HG02981 (cell line): Measurements from ENCODE around the gene ZNF446.
"Not testable (repeated sequence)": the region's sequence is repeated elsewhere in the genome, so short reads cannot be mapped to it uniquely, and the experiment has no call there.

Experiments used
- ATAC-seq: cut with Tn5 transposase; IDR thresholded peaks from one replicate; pipeline ENCODE4 v1.9.1; 2021; ENCODE audit warnings: mild to moderate bottlenecking, moderate library complexity; ENCODE audit not compliant: unreplicated experiment

The ZNF446 gene

DNA sequence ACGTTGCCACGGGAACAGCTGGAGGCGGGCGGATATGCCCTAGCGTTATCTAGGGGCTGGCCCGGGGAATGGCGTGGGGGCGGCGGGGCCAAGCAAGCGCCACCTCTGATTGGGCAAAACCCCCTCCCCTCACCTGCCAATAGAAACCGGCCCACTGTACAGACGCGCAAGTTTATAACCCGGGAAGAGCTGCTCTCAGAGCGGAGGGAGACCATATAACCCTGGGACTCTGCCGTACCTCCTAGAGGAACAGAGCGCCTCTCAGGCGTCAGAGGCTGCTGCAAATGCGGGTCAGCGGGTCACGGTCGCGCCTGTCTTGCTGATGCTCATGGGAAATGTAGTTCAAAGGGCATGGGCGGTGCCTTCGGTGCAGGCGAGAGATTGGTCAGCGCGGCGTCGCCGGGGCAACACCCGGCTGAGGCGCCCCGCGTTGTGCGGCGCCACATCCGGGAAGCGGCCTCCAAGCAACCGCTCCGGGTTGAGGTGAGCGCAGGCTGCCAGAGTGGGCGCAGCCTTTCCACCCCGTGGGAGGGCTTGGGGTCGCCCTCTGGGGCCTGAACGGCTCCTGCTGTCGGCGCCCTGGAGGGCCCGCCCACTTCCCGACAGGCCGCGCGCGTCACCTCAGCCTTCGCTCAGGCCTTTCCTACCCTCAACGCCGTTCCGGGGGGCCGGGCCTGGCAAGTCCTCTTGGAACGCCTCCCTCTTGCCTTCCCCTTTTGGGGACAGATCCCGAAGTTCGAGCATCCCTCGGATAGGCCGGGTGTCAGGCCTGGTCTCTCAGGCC lies at the start of gene ZNF446:
TSS of gene ZNF446 (plus strand) at position 639 of the 784 bp plus-strand sequence. CDS start 867 bp downstream, outside the sequence.
- peak; percentile 79 for ATAC-seq

DNA sequence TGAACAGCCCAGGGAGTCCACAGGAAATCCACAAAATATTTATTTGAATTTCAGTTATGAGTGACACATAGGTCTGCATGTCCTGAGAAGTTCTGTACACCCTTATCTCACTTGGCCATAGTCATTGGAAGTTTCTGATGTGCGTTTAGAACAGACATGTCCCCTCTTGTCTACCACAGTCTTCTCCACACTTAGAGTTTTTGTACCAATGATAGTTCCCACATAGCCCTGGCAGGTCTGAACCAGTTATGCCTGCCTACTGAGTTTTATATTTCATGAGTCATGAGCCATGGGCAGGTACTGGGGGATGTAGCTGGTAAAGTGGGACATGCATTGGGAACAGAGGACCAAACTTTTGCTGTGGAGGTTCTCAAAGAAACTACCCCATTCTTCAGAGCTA lies 47.5 kb upstream of the ZNF446 start:
- no peak for ATAC-seq

DNA sequence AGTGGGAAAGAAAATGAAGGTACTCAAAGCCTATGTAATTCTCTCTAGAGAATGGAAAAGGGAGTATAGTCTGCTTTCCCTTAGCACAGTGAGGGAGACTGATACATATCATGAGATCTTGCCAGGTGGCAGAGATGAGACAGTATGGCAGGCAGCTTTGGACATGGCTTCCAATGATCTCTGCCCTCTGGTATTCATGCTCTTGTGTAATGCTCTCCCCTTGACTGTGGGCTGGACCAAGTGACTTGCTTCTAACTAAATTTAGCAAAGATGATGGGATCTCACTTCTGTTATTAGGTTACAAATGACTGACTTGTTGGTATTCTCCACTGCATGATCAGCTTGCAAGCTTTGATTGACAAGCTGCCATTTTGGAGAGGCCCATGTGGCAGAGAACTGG lies 46.4 kb upstream of the ZNF446 start:
- no peak for ATAC-seq

- ATAC-seq = no peak
These were observed 41.9 kb upstream of the ZNF446 start for GRCh38 chr19:58434217-58434616.

DNA sequence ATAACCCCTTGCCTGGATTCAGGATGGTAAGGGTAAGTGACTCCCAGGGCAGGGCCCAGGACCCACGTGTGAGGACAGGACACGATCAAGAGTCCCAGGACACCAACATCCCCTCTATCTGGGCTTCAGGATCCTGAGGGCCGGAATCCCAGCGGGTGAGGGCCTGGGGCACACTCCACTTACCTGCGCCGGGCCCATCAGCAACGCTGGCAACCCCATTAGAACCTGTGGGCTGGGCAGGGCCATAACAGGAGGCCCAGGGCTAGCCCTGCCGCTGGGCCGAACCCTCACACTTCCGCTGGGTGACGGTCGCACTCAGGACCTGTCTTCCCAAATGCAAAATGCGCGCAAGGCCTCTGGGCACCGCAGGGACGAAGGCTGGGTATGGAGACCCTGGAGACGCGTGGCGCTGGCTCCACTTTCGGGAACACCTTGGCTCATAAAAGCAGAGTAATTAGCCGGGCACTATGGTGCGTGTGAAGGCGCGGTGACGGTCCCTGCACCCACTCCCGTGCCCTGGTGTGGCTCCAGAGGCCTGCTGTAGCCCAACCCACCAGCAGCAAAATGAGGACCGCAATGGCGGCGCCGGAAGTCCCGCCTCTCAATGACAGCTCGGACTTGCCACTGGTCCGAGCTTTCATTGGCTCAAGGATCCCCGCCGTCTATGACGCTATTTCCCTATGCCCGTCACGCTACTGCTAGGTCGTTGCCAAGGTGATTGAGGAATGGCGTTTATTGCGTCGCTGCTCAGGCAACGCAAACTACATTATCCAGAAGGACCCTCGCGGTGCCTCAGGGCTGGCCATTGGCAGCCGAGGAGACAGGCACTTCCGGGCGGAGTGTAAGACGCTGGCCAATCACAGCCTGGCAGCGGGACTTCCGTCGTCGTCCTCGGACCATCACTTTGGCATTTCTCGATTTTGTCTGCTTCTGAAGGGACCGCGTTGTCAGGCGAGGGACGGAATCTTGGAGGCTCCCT lies 36.3 kb upstream of the ZNF446 start, which contains the start of gene ZNF132:
TSS of gene ZNF132 (minus strand) at position 578 of the 979 bp plus-strand sequence. CDS start at position 246, 332 bp downstream.
- peak; percentile 95 for ATAC-seq

DNA sequence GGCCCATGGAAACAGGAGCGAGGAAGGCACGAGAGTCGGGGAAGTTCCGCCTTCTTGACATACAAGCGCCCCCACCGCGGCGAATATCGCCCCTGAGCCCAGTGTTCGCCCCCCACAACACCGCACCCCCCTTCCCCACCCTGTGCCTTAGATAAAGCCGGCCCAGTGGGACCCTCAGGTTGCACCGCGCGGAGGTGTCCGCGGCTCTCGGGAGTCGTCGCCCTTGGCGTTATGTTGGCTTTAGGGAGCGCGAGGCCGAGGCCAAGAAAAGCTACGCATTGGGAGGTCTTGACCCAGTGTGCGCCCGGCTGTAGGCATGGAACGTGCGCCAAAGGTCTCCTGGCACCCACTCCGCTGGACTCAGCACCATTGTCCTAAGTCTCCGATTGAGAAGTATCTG lies 35.6 kb upstream of the ZNF446 start:
- no peak for ATAC-seq

DNA sequence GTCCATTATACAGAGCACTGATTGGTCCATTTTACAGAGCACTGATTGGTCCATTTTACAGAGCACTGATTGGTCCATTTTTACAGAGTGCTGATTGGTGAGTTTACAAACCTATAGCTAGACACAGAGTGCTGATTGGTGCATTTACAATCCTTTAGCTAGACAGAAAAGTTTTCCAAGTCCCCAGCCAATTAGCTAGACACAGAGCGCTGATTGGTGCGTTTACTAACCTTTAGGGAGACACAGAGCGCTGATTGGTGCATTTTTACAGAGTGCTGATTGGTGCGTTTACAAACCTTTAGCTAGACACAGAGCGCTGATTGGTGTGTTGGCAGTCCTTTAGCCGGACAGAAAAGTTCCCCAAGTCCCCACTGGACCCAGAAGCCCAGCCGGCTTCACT lies 33.2 kb upstream of the ZNF446 start:
- ATAC-seq = not testable (repeated sequence)

DNA sequence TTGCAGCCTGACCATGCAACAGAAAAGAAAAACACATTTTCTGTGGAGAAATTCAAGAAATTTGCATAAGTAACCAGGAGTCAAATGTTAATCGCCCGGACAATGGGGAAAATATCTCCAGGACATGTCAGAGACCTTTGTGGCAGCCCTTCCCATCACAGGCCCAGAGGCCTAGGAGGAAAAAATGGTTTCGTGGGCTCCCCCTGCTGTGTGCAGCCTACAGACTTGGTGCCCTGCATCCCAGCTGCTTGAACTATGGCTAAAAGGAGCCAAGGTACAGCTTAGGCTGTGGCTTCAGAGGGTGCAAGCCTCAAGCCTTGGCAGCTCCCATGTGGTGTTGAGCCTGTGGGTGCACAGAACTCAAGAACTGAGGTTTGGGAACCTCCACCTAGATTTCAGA lies 27.3 kb upstream of the ZNF446 start:
- ATAC-seq = not testable (repeated sequence)

DNA sequence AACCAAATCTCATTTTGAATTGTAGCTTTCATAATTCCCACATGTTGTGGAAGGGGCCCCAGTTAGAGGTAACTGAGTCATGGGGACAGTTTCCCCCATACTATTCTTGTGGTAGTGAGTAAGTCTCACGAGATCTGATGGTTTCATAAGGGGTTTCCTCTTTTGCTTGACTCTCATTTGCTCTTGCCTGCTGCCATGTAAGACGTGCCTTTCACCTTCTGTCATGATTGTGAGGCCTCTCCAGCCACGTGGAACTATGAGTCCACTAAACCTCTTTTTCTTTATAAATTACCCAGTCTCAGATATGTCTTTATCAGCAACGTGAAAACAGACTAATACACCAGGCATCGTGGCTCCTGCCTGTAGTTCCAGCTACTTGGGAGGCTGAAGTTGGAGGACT lies 26.2 kb upstream of the ZNF446 start:
- not testable (repeated sequence) for ATAC-seq

- no peak for ATAC-seq
These were observed 25.2 kb upstream of the ZNF446 start for GRCh38 chr19:58450856-58451357.

- peak; percentile 94 for ATAC-seq
These were observed 24.6 kb upstream of the ZNF446 start, which contains the start of gene ZNF324B for GRCh38 chr19:58451358-58452101. TSS of gene ZNF324B (plus strand) at chr19:58451622. CDS start at chr19:58453702, 2,080 bp downstream.

DNA sequence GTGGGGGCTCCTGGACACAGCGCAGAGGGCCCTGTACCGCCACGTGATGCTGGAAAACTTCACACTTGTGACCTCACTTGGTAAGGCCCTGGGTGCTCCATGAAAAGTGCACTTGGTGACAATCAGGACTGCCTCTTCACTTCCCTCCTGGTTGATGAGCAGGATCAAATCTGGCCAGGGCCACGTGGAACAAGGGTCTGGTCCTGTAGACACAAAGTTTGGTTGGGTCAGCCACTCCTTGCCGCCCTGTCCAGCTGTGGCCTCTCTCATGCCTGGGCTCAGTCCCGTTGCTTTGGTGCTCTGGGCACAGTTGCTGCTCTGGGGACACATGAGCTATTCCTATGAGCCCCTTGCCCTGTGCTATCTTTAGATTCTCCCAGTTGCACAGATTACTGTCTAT lies 22.4 kb upstream of the ZNF446 start:
- ATAC-seq = no peak

- no peak for ATAC-seq
These were observed 20.8 kb upstream of the ZNF446 start for GRCh38 chr19:58455306-58455705.

DNA sequence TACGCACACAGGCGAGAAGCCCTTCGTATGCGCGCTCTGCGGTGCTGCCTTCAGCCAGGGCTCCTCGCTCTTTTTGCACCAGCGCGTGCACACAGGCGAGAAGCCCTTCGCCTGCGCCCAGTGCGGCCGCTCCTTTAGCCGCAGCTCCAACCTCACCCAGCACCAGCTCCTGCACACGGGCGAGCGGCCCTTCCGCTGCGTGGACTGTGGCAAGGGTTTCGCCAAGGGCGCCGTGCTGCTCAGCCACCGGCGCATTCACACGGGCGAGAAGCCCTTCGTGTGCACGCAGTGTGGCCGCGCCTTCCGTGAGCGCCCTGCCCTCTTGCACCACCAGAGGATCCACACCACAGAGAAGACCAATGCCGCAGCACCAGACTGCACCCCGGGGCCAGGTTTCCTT lies 20.0 kb upstream of the ZNF446 start:
- no peak for ATAC-seq

GRCh38 chr19:58460039-58460438 lies 16.1 kb upstream of the ZNF446 start:
- no peak for ATAC-seq

GRCh38 chr19:58466089-58466759 lies 9.9 kb upstream of the ZNF446 start:
- ATAC-seq = no peak

DNA sequence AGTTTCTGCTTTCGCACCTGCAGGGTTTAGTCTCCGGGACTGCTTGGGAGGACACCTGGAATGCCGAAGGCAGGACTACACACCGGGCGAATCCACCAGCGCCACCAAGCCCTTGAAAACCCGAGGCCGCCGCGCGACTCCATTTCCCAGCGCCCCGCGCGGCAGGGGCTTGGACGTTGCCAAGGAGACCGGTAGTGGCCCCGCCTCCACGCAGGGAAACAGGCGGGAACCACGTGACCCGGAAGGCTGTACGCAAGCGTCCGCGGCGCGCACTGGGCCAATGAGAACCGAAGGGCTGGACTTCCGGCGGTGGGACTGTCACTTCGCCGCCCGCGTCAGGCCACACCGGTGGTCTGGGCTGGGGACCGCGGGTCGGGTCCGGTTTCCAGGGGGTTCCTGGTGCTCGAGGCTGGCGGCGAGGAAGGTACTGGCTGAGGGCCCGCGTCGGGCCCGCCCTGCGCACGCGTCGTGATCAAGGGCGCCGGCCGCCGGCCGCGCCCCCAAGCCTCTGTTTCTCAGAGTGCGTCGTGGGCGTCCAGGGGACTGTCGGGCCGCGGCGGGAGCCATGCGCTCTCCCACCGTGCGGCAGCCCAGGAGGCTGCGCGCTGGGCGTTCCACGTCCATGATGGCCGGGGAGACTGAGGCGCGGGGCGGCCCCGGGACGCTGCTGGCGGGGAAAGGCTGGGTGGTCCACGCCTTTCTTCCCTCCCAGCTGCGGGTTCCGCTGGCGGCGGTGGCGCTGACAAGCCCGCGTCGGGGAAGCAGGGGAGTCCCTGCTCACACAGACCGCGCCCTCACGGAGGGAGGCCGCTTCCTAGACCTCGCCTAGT lies 9.2 kb upstream of the ZNF446 start, which contains the start of gene ZNF324:
TSS of gene ZNF324 (plus strand) at position 321 of the 830 bp plus-strand sequence. CDS start 2,106 bp downstream, outside the sequence.
- ATAC-seq = peak; percentile 90

DNA sequence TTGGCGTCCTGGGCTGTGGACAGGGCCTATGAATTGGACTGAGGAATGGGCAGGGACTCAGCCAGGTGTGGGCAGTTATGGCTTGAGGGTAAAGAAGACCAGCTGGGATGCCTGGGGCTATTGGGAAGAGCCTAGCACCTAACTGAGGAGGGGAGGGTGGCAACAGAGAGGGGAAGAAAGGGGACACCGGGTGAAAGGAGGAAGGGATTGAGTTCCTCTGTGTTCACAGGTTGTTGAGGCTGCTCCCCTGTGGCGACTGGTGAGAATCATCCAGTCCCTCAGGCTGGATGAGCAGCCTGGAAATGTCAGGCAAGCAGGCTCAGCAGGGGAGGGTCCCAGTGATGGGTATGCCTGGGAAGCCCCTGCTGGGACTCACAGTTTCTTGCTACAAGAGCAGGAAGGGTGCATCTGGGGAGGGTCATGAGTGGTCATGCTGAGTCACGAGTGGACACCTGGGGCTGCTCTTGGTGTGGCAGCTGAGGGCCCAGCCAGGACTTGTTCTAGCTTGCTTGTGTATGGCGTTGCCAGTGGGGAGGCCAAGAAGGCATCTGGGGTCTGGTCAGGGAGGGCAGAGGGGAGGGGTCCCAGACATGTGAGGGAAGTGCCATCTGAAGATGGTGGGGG lies 7.8 kb upstream of the ZNF446 start:
- no peak for ATAC-seq
